22Rv1 (cell line): ENCODE data around the gene UPP1.
A peak's percentile ranks its signal among the peaks of the same experiment; 100 is the strongest.

Source experiments
- ZFX ChIP-seq: fragments of 450-650 bp; IDR thresholded peaks from 2 replicates; pipeline ENCODE4 v1.6.1; 2017; ENCODE audit warnings: antibody characterized with exemption, borderline replicate concordance
- TF ChIP-seq, protein P1 (sequence below): fragments of 450-650 bp; IDR thresholded peaks from 2 replicates; pipeline ENCODE4 v1.5.1; 2017; ENCODE audit warnings: mild to moderate bottlenecking

DNA sequence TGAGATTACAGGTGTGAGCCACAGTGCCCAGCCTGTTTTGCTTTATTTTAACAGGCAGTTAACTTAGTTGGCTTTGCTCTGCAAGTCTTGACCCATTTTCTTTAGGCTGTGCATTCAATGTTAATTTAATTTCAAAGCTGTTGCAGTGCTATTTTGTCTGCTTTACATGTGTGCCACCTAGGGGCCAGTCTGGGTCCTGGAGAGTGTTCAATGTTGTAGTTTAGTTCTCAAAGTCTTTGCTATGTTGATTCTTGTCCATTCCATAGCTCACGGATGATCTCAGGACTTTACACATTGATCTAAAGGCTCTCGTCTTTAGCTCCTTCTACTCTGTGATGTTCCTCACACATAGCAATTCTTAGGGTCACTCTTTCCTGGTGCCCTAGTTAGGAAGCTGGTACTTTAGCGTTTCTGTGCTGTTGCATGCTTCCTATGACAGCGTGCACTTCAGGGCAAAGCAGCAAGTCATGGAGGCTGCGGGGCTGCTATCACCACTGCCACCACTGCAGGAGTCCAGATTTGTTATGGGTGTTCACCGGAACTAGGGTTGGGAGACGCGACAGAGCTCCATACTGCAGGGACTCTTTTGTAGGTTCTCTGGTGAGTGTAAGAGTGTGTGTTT is 65.8 kb downstream of the UPP1 start:
- TF ChIP-seq, protein P1, sequence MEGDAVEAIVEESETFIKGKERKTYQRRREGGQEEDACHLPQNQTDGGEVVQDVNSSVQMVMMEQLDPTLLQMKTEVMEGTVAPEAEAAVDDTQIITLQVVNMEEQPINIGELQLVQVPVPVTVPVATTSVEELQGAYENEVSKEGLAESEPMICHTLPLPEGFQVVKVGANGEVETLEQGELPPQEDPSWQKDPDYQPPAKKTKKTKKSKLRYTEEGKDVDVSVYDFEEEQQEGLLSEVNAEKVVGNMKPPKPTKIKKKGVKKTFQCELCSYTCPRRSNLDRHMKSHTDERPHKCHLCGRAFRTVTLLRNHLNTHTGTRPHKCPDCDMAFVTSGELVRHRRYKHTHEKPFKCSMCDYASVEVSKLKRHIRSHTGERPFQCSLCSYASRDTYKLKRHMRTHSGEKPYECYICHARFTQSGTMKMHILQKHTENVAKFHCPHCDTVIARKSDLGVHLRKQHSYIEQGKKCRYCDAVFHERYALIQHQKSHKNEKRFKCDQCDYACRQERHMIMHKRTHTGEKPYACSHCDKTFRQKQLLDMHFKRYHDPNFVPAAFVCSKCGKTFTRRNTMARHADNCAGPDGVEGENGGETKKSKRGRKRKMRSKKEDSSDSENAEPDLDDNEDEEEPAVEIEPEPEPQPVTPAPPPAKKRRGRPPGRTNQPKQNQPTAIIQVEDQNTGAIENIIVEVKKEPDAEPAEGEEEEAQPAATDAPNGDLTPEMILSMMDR, result peak; percentile 93
- no peak for TF ChIP-seq ZFX
